ENCODE results near the gene PARD3. TPM values are rescaled to one million over a fixed set of nuclear protein-coding genes. Genes with fewer than 3 reads are reported as not detected.
"Not testable (repeated sequence)": the region's sequence is repeated elsewhere in the genome, so short reads cannot be mapped to it uniquely, and the experiment has no call there.

The PARD3 gene
- total and polyA plus RNA-seq, 4 experiments from 2014 or later = 0.13 to 0.25 TPM; not detected in 2

DNA sequence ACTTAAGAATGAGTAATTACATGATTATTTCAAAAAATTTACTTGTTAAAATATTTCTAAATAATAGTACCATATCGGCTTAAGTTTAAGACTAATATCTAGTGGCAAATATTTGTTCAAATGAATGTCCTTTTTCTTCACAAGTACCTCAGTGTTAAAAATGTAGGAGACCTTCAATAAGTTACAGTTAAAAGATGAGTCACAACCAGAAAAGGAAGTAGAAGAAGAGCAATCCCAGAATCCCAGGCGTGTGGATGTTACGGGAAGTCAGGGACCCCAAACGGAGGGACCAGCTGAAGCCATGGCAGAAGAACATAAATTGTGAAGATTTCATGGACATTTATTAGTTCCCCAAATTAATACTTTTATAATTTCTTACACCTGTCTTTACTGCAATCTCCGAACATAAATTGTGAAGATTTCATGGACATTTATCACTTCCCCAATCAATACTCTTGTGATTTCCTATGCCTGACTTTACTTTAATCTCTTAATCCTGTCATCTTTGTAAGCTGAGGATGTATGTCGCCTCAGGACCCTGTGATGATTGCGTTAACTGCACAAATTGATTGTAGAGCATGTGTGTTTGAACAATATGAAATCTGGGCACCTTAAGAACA lies 388.4 kb downstream of the PARD3 start:
- H3K4me1 ChIP-seq (ENCODE audit: insufficient read depth, low read length); POLR2A ChIA-PET (ENCODE audit: partially characterized antibody); H3K27ac ChIP-seq (ENCODE audit: low read depth, low read length); CTCF ChIA-PET (ENCODE audit: partially characterized antibody); H3K9me3 Mint-ChIP-seq; H3K4me1 Mint-ChIP-seq; H3K4me3 Mint-ChIP-seq; H3K27me3 ChIP-seq (ENCODE audit: insufficient read depth, low read length); H3K36me3 ChIP-seq (ENCODE audit: insufficient read depth, low read length); H3K27ac Mint-ChIP-seq; H3K4me3 ChIP-seq (ENCODE audit: low read length in 2 of 2); H3K36me3 Mint-ChIP-seq; DNase-seq; intact Hi-C loops (cut with micrococcal nuclease); H3K9me3 ChIP-seq (ENCODE audit: control insufficient read depth in 1 of 2, low read length in 2 of 2); H3K27me3 Mint-ChIP-seq: not testable (repeated sequence)

DNA sequence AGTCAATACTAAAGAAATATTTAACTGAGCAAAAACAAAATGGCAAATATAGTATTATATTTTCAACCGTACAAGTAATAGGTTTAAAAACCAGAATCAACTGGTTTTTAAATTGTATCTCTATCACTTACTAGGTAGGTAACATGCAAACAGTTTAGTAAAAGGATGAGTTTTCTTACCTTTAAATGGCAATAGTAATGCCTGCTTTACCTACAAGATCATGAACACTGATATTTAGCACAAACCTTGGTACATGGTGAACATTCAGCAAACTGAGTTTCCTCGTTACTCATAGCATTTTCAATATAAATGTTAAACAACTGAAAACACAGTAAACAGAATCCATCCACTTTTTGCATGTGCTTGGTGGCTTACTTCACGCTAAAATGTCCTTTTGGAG lies 389.1 kb downstream of the PARD3 start:
- H3K36me3 Mint-ChIP-seq = no peaks in the 10 kb centered on the region
- intact Hi-C loops (cut with micrococcal nuclease) = no loop called here
- POLR2A ChIA-PET (ENCODE audit: partially characterized antibody) = no interaction called here

DNA sequence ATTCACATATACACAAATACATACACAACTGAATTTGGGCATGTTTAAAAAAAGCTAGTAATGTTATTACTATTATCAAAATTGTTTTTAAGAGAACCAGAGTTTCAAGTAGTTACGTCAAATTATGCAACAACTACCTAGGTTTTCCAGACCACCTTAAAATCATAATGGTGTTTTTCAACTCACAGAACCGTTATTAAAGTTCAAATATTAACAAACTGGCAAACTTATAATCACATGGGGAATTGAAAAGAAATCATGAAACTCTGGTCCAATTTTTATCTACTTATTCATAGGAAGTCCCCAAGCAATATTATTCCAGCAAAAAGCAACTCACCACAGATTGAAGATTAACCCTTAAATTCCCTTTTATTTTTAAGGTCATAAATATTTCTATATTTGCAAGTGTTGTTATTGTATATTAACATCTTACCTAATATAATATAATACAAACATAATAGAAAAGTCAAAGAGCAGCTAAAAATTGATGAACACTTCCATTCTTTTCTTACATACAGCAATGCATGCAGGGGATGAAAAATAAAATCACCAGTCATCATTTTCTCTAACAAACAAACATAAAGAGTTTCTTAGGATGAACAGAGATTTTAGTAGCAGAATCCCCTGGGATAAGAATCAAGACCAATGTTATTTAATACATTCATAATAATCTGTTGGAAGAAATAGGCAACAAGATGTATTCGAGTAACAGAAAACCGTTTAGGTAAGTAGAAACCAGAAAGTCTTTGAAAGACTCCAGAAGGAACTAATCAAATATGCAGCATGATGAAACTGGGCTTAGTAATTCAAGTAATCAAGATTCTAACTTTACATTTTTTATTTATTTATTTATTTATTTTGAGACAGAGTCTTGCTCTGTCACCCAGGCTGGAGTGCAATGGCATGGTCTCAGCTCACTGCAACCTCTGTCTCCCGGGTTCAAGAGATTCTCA lies 391.1 kb downstream of the PARD3 start:
- Histone ChIP-seq H3K4me3 (ENCODE audit: low read length in 2 of 2) (no peak overlapping the region), H3K36me3 (ENCODE audit: insufficient read depth, low read length) (no peaks in the 10 kb centered on the region), H3K4me1 (ENCODE audit: insufficient read depth, low read length) (no peaks in the 10 kb centered on the region), H3K27me3 (ENCODE audit: insufficient read depth, low read length) (no peaks in the 10 kb centered on the region), H3K9me3 (ENCODE audit: control insufficient read depth in 1 of 2, low read length in 2 of 2) (no peaks in the 10 kb centered on the region), H3K27ac (ENCODE audit: low read depth, low read length) (no peak overlapping the region)
- Mint-ChIP-seq H3K36me3 (no peaks in the 10 kb centered on the region), H3K27me3 (no peaks in the 10 kb centered on the region), H3K4me1 (no peaks in the 10 kb centered on the region), H3K4me3 (no peak overlapping the region), H3K9me3 (no peaks in the 10 kb centered on the region), H3K27ac (no peak overlapping the region)
- DNase-seq = no peak
- ChIA-PET CTCF (ENCODE audit: partially characterized antibody) (no interaction called here), POLR2A (ENCODE audit: partially characterized antibody) (no interaction called here)
- intact Hi-C loops (cut with micrococcal nuclease) = no loop called here

More for the DNA sequence above, 389.1 kb downstream of the PARD3 start:
- Mint-ChIP-seq H3K9me3 (no peaks in the 10 kb centered on the region), H3K4me3 (no peak overlapping the region), H3K27ac (no peak overlapping the region), H3K27me3 (no peaks in the 10 kb centered on the region), H3K4me1 (no peaks in the 10 kb centered on the region)
- Histone ChIP-seq H3K9me3 (ENCODE audit: control insufficient read depth in 1 of 2, low read length in 2 of 2) (no peaks in the 10 kb centered on the region), H3K4me1 (ENCODE audit: insufficient read depth, low read length) (no peaks in the 10 kb centered on the region), H3K36me3 (ENCODE audit: insufficient read depth, low read length) (no peaks in the 10 kb centered on the region), H3K4me3 (ENCODE audit: low read length in 2 of 2) (no peak overlapping the region), H3K27me3 (ENCODE audit: insufficient read depth, low read length) (no peaks in the 10 kb centered on the region), H3K27ac (ENCODE audit: low read depth, low read length) (no peak overlapping the region)
- CTCF ChIA-PET (ENCODE audit: partially characterized antibody) = no interaction called here
- DNase-seq = no peak

DNA sequence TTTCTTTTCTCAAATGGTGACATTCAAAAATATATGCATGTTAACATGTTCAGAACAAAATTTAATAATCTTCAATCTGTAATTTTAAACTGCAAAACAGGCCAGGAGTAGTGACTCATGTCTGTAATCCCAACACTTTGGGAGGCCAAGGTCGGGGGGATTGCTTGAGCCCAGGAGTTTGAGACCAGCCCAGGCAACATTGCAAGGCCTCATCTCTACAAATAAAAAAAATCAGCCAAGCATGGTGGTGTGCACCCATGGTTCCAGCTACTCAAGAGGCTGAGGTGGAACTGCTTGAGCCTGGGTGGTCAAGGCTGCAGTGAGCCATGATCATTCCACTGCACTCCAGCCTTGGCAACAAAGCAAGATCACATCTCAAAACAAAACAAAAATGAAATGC lies 394.3 kb downstream of the PARD3 start:
- H3K4me3 ChIP-seq (ENCODE audit: low read length in 2 of 2) = no peak overlapping the region
- H3K36me3 ChIP-seq (ENCODE audit: insufficient read depth, low read length) = no peaks in the 10 kb centered on the region
- Mint-ChIP-seq H3K9me3 (no peaks in the 10 kb centered on the region), H3K4me3 (no peak overlapping the region), H3K27me3 (no peaks in the 10 kb centered on the region), H3K27ac (no peak overlapping the region), H3K36me3 (no peaks in the 10 kb centered on the region), H3K4me1 (no peaks in the 10 kb centered on the region)
- intact Hi-C loops (cut with micrococcal nuclease) = no loop called here
- ChIA-PET CTCF (ENCODE audit: partially characterized antibody) (no interaction called here), POLR2A (ENCODE audit: partially characterized antibody) (no interaction called here)
- H3K27me3 ChIP-seq (ENCODE audit: insufficient read depth, low read length) = no peaks in the 10 kb centered on the region
- DNase-seq = no peak
- H3K9me3 ChIP-seq (ENCODE audit: control insufficient read depth in 1 of 2, low read length in 2 of 2) = no peaks in the 10 kb centered on the region
- no peak overlapping the region for H3K27ac ChIP-seq (ENCODE audit: low read depth, low read length)
- H3K4me1 ChIP-seq (ENCODE audit: insufficient read depth, low read length) = no peaks in the 10 kb centered on the region

DNA sequence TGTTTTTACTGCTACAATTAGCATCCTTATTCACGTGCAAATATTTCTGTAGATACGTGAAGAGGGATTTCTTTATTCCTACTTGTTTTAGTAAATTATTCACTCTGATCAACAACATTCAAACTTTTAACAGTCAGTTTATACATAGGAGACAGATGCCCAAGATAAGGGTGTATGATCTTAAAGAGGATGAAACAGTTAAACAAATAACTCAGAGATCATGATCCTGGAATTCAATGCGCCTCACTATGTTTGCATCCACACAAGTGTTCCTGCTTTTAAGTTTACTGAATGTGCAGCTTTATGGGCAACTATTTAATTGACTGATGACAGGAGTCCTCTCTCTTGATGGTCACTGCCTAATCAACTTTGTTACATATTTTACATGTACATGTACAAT lies 394.8 kb downstream of the PARD3 start:
- Histone ChIP-seq H3K4me1 (ENCODE audit: insufficient read depth, low read length) (no peaks in the 10 kb centered on the region), H3K4me3 (ENCODE audit: low read length in 2 of 2) (no peak overlapping the region), H3K27ac (ENCODE audit: low read depth, low read length) (no peak overlapping the region), H3K36me3 (ENCODE audit: insufficient read depth, low read length) (no peaks in the 10 kb centered on the region), H3K9me3 (ENCODE audit: control insufficient read depth in 1 of 2, low read length in 2 of 2) (no peaks in the 10 kb centered on the region), H3K27me3 (ENCODE audit: insufficient read depth, low read length) (no peaks in the 10 kb centered on the region)
- no peak for DNase-seq
- Mint-ChIP-seq H3K4me3 (no peak overlapping the region), H3K36me3 (no peaks in the 10 kb centered on the region), H3K27ac (no peak overlapping the region), H3K27me3 (no peaks in the 10 kb centered on the region), H3K4me1 (no peaks in the 10 kb centered on the region), H3K9me3 (no peaks in the 10 kb centered on the region)
- POLR2A ChIA-PET (ENCODE audit: partially characterized antibody) = no interaction called here
- CTCF ChIA-PET (ENCODE audit: partially characterized antibody) = no interaction called here
- intact Hi-C loops (cut with micrococcal nuclease) = no loop called here

DNA sequence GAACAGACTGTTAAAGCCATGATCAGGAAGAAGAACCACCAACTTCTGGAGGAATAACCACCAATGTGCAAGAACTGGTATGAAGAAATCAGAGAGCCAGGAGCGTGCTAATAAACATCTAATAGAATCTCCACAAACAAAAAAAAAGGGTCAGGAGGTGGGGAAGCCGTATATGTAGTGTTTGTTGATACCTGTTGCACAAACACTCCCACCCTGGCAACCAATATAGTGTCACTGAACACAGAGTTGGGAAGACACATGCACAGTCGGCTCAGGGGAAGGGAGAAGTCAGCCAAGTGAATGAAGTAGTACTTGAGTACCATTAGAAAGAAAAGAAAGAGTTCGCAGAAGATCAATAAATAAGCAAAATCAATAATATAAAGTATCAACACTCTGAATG lies 400.1 kb downstream of the PARD3 start:
- no peak overlapping the region for H3K4me3 Mint-ChIP-seq
- no peaks in the 10 kb centered on the region for H3K27me3 ChIP-seq (ENCODE audit: insufficient read depth, low read length)
- H3K4me3 ChIP-seq (ENCODE audit: low read length in 2 of 2) = no peak overlapping the region
- no peaks in the 10 kb centered on the region for H3K27me3 Mint-ChIP-seq
- H3K27ac ChIP-seq (ENCODE audit: low read depth, low read length) = no peak overlapping the region
- CTCF ChIA-PET (ENCODE audit: partially characterized antibody) = no interaction called here
- POLR2A ChIA-PET (ENCODE audit: partially characterized antibody) = no interaction called here
- H3K36me3 ChIP-seq (ENCODE audit: insufficient read depth, low read length) = no peaks in the 10 kb centered on the region
- no peaks in the 10 kb centered on the region for H3K4me1 Mint-ChIP-seq
- H3K36me3 Mint-ChIP-seq = no peaks in the 10 kb centered on the region
- no peak overlapping the region for H3K27ac Mint-ChIP-seq
- DNase-seq = no peak
- intact Hi-C loops (cut with micrococcal nuclease) = no loop called here
- H3K4me1 ChIP-seq (ENCODE audit: insufficient read depth, low read length) = no peaks in the 10 kb centered on the region
- no peaks in the 10 kb centered on the region for H3K9me3 ChIP-seq (ENCODE audit: control insufficient read depth in 1 of 2, low read length in 2 of 2)
- no peaks in the 10 kb centered on the region for H3K9me3 Mint-ChIP-seq

DNA sequence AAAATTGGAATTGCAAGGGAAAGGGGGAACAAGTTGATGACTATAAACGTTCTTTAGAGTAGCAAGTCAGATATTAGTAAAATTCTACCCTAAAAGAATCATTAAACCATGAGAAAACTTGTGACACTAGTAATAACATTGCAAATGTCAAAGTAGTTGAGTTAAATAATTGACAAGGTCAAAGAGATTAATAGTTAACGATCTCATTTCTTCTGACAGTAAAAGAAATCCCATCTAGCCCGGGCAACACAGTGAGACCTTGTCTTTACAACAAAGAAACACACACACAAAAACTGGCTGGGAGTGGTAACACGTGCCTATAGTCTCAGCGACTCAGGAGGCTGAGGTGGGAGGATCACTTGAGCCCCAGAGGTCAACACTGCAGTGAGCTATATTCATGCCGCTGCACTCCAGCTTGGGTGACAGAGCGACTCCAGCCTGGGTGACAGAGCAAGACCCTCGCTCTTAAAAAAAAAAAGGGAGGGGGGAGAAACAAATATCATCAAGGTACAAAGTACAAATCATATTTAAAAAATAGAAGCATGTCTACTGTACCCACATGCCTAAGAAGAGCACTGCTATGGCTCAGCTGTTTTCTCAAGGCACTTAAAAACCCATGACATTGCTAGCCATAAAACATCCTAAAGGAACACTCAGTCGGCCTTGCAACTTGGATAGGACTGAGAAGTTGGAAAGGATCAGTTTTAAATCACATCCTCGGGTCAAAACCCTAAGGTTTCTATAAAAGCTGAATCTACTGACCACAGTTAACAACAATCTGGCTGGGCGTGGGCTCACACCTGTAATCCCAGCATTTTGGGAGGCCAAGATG lies 401.1 kb downstream of the PARD3 start:
- Histone ChIP-seq H3K4me1 (ENCODE audit: insufficient read depth, low read length) (no peaks in the 10 kb centered on the region), H3K27me3 (ENCODE audit: insufficient read depth, low read length) (no peaks in the 10 kb centered on the region), H3K4me3 (ENCODE audit: low read length in 2 of 2) (no peak overlapping the region), H3K9me3 (ENCODE audit: control insufficient read depth in 1 of 2, low read length in 2 of 2) (no peaks in the 10 kb centered on the region), H3K36me3 (ENCODE audit: insufficient read depth, low read length) (no peaks in the 10 kb centered on the region), H3K27ac (ENCODE audit: low read depth, low read length) (no peak overlapping the region)
- ChIA-PET CTCF (ENCODE audit: partially characterized antibody) (no interaction called here), POLR2A (ENCODE audit: partially characterized antibody) (no interaction called here)
- no peak overlapping the region for H3K4me3 Mint-ChIP-seq
- H3K27ac Mint-ChIP-seq = no peak overlapping the region
- DNase-seq = no peak
- no peaks in the 10 kb centered on the region for H3K4me1 Mint-ChIP-seq
- no peaks in the 10 kb centered on the region for H3K9me3 Mint-ChIP-seq
- no peaks in the 10 kb centered on the region for H3K27me3 Mint-ChIP-seq
- H3K36me3 Mint-ChIP-seq = no peaks in the 10 kb centered on the region
- intact Hi-C loops (cut with micrococcal nuclease) = no loop called here

Data from CD4-positive, alpha-beta memory T cell (primary cell).